Endothelial cell of umbilical vein (primary cell): ENCODE results near the gene ITGA6. TPM values are rescaled to one million over a fixed set of nuclear protein-coding genes. Genes with fewer than 3 reads are reported as not detected.

ENCODE experiments used
- BruUV-seq: library from RNA; stranded (reverse); fragments of 400-500 nt; replicated peaks from 2 replicates; lab custom pipeline; 2021; lab: Mats Ljungman, UMichigan
- CTCF ChIA-PET: fragments of 300-600, 350-600 bp; sonication (Branson Sonifier 250); formaldehyde crosslinking; loops from one replicate; lab custom pipeline; 2021; ENCODE audit warnings: antibody characterized with exemption, inconsistent platforms; lab: Charles Lee
- POLR2A ChIA-PET: fragments of 300-600, 350-600 bp; sonication (Branson Sonifier 250); formaldehyde crosslinking; loops from one replicate; lab custom pipeline; 2021; ENCODE audit warnings: antibody characterized with exemption, inconsistent platforms; lab: Charles Lee
- DNase-seq: peaks from one replicate; pipeline ENCODE4 v3.0.0-alpha.2; 2011; ENCODE audit warnings: low read depth, low spot score
- FAIRE-seq: peaks from 2 replicates; lab custom pipeline; 2011; peaks lifted over from hg19 to GRCh38; lab: Jason Lieb, UNC
- H2AFZ ChIP-seq: 2 replicates; pipeline ENCODE4 v1.6.0; 2012; ENCODE audit warnings: low read depth, low read length, control low read depth, inconsistent platforms
- H3K27ac ChIP-seq: 2 replicates; pipeline ENCODE4 v1.5.1; 2011; ENCODE audit warnings: low read depth, mild to moderate bottlenecking, control low read depth, low read length, moderate library complexity; ENCODE audit not compliant: insufficient read depth
- H3K27me3 ChIP-seq, 2 experiments: 2 replicates each; pipeline versions ENCODE4 v1.6.0 to v1.6.1; 2011; ENCODE audit warnings: low read length in 2 of 2, mixed read lengths in 1 of 2; ENCODE audit not compliant: control insufficient read depth in 2 of 2, insufficient read depth in 2 of 2
- H3K36me3 ChIP-seq, 2 experiments: 2 replicates in 1 of 2; 3 replicates in 1 of 2; pipeline ENCODE4 v1.5.1; 2011; ENCODE audit warnings: low read length in 2 of 2, mild to moderate bottlenecking in 1 of 2, moderate library complexity in 1 of 2; ENCODE audit not compliant: control insufficient read depth in 2 of 2, insufficient read depth in 2 of 2; ENCODE audit errors: extremely low read depth in 1 of 2
- H3K4me1 ChIP-seq: 3 replicates; pipeline ENCODE4 v1.5.1; 2011; ENCODE audit warnings: mild to moderate bottlenecking, low read length; ENCODE audit not compliant: control insufficient read depth, insufficient read depth; ENCODE audit errors: extremely low read depth
- H3K4me2 ChIP-seq: 2 replicates; pipeline ENCODE4 v1.6.1; 2011; ENCODE audit warnings: low read length, control low read depth, mixed read lengths; ENCODE audit not compliant: insufficient read depth
- H3K4me3 ChIP-seq, 3 experiments: fragments of 200-600 bp in 1 of 3; sonication (generic), shearing (Covaris generic) in 1 of 3; replicated peaks in 1 of 3; 2 replicates each; pipeline ENCODE4 v1.5.1; 2011 to 2016; ENCODE audit warnings: control low read depth in 3 of 3, low read length in 3 of 3, mild to moderate bottlenecking in 2 of 3, inconsistent platforms in 1 of 3, low read depth in 1 of 3, moderate library complexity in 1 of 3; ENCODE audit not compliant: insufficient read depth in 1 of 3
- H3K79me2 ChIP-seq: 2 replicates; pipeline ENCODE4 v1.6.0; 2012; ENCODE audit warnings: low read length, inconsistent platforms; ENCODE audit not compliant: control insufficient read depth, insufficient read depth
- H3K9ac ChIP-seq: replicated peaks from 2 replicates; pipeline ENCODE3; 2011; ENCODE audit warnings: low read length, control low read depth; ENCODE audit not compliant: insufficient read depth; ENCODE audit errors: extremely low read depth
- H3K9me1 ChIP-seq: replicated peaks from 3 replicates; pipeline ENCODE4 v1.6.0; 2011; ENCODE audit warnings: mild to moderate bottlenecking, low read length; ENCODE audit not compliant: control insufficient read depth, insufficient read depth; ENCODE audit errors: extremely low read depth
- H3K9me3 ChIP-seq: replicated peaks from 2 replicates; pipeline ENCODE4 v1.5.1; 2012; ENCODE audit warnings: low read length, inconsistent platforms; ENCODE audit not compliant: control insufficient read depth, insufficient read depth
- H4K20me1 ChIP-seq: replicated peaks from 2 replicates; pipeline ENCODE3; 2011; ENCODE audit warnings: mild to moderate bottlenecking, low read length; ENCODE audit not compliant: control insufficient read depth, insufficient read depth; ENCODE audit errors: extremely low read depth
- CTCF ChIP-seq, 2 donors: IDR thresholded peaks; 1 replicate in 1 of 2; 2 replicates in 1 of 2; pipeline ENCODE4 v1.5.1; 2011; ENCODE audit warnings: low read length in 2 of 2, mild to moderate bottlenecking in 2 of 2, moderate library complexity in 2 of 2, control low read depth in 1 of 2, inconsistent platforms in 1 of 2, low read depth in 1 of 2; ENCODE audit not compliant: insufficient read depth in 1 of 2; ENCODE audit errors: extremely low read depth in 1 of 2
- FOS ChIP-seq: IDR thresholded peaks from 2 replicates; pipeline ENCODE4 v1.6.1; 2011; ENCODE audit warnings: mild to moderate bottlenecking, low read length, moderate library complexity, borderline replicate concordance; ENCODE audit not compliant: insufficient read depth
- GATA2 ChIP-seq: IDR thresholded peaks from 2 replicates; pipeline ENCODE4 v1.7.0; 2011; ENCODE audit warnings: low read depth, mild to moderate bottlenecking, moderate library complexity, mixed read lengths, low read length; ENCODE audit not compliant: insufficient read length, insufficient read depth
- JUN ChIP-seq: IDR thresholded peaks from 2 replicates; pipeline ENCODE4 v1.6.1; 2011; ENCODE audit warnings: borderline replicate concordance, low read depth; ENCODE audit not compliant: insufficient read length, insufficient read depth
- MYC ChIP-seq: IDR thresholded peaks from one replicate; pipeline ENCODE4 v1.6.1; 2011; ENCODE audit warnings: mild to moderate bottlenecking, low read depth, low read length
- POLR2A ChIP-seq: IDR thresholded peaks from 2 replicates; pipeline ENCODE4 v1.6.1; 2012; ENCODE audit warnings: low read depth, mild to moderate bottlenecking, control low read depth, low read length
- POLR2AphosphoS5 ChIP-seq: IDR thresholded peaks from 2 replicates; pipeline ENCODE4 v1.6.1; 2012; ENCODE audit warnings: low read depth, mild to moderate bottlenecking, control low read depth, low read length, moderate library complexity; ENCODE audit not compliant: insufficient read depth
- dilution Hi-C: fragments of 300-500 bp; cut with MboI; formaldehyde crosslinking; loops from one replicate; pipeline ENCODE4 v1.15.0; 2019; ENCODE audit warnings: low sequenced_read_pairs; ENCODE audit not compliant: extremely low pct_ligation_motif_present
- intact Hi-C: fragments of 100-400 bp; cut with micrococcal nuclease; formaldehyde crosslinking; loops from one replicate; pipeline ENCODE4 v1.10.0; 2022
- polyA plus RNA-seq, 4 experiments: library from polyadenylated mRNA; depleted of rRNA in 3 of 4; stranded (reverse) in 3 of 4; unstranded in 1 of 4; fragments of >200 nt; gene quantifications; 2 replicates each; pipeline versions ENCODE4 v1.2.1 to v1.2.3, GENCODE V29; 2011 to 2012; ENCODE audit warnings: missing spikeins in 1 of 4
- total RNA-seq: library from RNA; stranded (reverse); gene quantifications from 2 replicates; pipeline ENCODE4 v1.2.3, GENCODE V29; 2021
- TF ChIP-seq, protein P1 (sequence below): IDR thresholded peaks from 2 replicates; pipeline ENCODE4 v1.6.1; 2011; ENCODE audit not compliant: insufficient read depth, insufficient read length

The ITGA6 gene
- total and polyA plus RNA-seq, 2 donors (not counting 3 experiments of a cell fraction or from before 2014, with no cell fraction given) = 24.9 to 208 TPM

DNA sequence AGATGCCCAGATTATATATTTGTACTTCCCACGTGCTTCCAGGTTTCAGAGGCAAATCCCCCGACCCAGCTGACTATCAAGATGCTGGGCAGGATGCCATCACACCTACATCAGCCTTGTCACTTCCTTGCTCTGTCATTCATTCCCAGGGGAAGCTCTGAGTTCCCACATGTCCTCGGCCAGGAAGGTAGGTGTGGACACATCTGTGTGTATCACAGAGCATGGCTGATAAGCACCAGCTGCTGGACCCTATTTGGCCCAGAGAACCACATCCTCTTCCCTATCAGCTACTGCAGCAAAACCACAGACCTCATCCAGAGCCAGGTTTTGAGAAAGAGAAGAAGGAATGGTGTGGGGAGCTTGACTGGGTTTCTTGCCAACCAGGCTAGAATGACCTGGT is 31.9 kb upstream of the ITGA6 start:
- Histone ChIP-seq H3K9me3 (no peaks in the 10 kb centered on the region), H2AFZ (no peak overlapping the region), H3K36me3 (no peaks in the 10 kb centered on the region), H3K27ac (no peak overlapping the region), H3K4me3 (no peak overlapping the region), H4K20me1 (no peaks in the 10 kb centered on the region), H3K4me1 (no peaks in the 10 kb centered on the region), H3K9ac (no peak overlapping the region), H3K79me2 (no peaks in the 10 kb centered on the region), H3K27me3 (no peaks in the 10 kb centered on the region), H3K9me1 (no peaks in the 10 kb centered on the region), H3K4me2 (no peak overlapping the region)
- no peak for DNase-seq
- no TSS peak for BruUV-seq
- intact Hi-C loops (no loop called here), dilution Hi-C loops (no loop called here)
- no peak for FAIRE-seq
- ChIA-PET POLR2A (no interaction called here), CTCF (interaction anchor here (0.6 to 0.9 kb wide), 2 partner anchors 15 to 349 kb away, joined by 3 read pairs; no protein-coding TSS in a partner anchor)
- no peak for TF ChIP-seq POLR2A
- TF ChIP-seq MYC = no peak
- TF ChIP-seq, protein P1, sequence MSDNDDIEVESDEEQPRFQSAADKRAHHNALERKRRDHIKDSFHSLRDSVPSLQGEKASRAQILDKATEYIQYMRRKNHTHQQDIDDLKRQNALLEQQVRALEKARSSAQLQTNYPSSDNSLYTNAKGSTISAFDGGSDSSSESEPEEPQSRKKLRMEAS = no peak
- no peak for TF ChIP-seq FOS
- TF ChIP-seq CTCF (IDR thresholded peaks at IDR 0.05; ENCODE audit: extremely low read depth in 1 of 2, insufficient read depth in 1 of 2, low read depth in 1 of 2, low read length in 2 of 2) = no peak
- peak; percentile 42 for TF ChIP-seq GATA2
- TF ChIP-seq JUN = no peak
- no peak for TF ChIP-seq POLR2AphosphoS5
